IPS DF 4.7 (cell line): ENCODE results near the gene MMP21.

Experiments used
- DNase-seq: peaks from one replicate; pipeline ENCODE4 v3.0.0-alpha.2; 2013; ENCODE audit warnings: low spot score; ENCODE audit errors: extremely low read depth

Gene MMP21

GRCh38 chr10:125792342-125793300 is 17.0 kb upstream of the MMP21 start:
- DNase-seq = no peak

DNA sequence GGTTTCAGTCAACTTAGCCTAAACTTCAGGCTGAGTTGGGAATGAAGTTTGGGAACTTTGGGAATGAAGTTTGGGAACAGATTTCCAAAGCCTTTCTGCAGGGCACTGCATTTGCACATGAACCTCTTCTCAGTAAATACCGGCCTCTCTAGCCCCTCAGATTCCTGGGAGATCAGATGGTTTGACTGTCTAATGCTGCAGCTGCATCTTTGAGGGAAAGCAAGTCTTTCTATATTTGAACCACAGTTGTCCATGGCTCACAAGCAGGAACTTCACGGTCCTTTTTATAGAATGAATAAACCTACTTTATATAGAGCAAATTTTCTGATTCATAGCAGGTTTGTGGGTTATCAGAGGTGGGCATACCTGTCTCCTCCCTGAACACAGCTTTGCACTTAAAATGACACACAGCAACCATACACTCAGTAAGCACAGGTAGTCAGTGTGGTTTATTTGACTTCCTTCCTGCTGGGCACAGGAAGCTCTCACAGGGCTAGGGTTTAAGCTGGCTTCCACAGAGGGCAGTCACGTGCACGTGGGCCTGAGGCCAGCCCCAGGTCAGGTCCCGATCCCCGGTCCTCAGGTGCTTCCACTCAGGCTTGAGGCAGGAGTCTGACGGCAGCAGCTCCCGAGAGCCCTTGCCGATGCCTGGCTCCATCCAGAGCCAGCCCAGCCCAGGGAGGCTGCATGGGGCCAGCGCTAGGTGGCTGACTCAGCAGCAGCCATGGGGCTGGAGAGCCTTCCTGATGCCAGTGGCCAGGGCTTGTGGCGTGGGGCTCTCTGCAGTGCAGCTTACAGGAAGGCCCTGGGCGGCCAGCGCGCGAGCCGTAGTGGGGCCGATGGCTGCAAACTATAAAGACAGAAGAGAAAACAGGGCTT is 12.8 kb upstream of the MMP21 start:
- DNase-seq = no peak

- no peak for DNase-seq
Observed at GRCh38 chr10:125785791-125786190, 10.2 kb upstream of the MMP21 start.

GRCh38 chr10:125783957-125784356 is 8.3 kb upstream of the MMP21 start:
- no peak for DNase-seq

GRCh38 chr10:125783408-125783807 is 7.8 kb upstream of the MMP21 start:
- DNase-seq = no peak

DNA sequence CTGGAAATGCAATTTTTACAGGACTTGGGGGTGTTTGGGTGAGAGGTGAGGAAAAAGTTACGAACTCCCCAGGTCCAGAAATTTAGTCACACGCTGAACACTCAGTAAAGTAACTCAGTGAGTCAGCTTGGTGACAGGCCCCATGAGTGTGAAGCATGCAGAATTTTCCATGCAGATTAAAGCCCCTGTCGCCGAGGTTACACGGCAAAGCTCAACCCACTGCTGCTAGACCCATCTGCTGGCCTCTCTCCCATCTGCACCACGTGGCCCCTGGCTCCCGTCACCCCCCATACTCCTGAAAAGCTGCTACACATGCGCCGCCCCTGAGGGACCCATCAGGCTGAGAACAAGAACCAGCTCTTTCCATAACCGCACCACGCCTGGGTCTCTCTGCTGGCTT is 7.0 kb upstream of the MMP21 start:
- no peak for DNase-seq

GRCh38 chr10:125782054-125782453 is 6.4 kb upstream of the MMP21 start:
- no peak for DNase-seq

- DNase-seq = no peak
Observed at GRCh38 chr10:125781374-125781773, 5.8 kb upstream of the MMP21 start.

- no peak for DNase-seq
Observed at GRCh38 chr10:125779403-125780327, 4.0 kb upstream of the MMP21 start.

GRCh38 chr10:125778556-125778955 is 2.9 kb upstream of the MMP21 start:
- no peak for DNase-seq

DNA sequence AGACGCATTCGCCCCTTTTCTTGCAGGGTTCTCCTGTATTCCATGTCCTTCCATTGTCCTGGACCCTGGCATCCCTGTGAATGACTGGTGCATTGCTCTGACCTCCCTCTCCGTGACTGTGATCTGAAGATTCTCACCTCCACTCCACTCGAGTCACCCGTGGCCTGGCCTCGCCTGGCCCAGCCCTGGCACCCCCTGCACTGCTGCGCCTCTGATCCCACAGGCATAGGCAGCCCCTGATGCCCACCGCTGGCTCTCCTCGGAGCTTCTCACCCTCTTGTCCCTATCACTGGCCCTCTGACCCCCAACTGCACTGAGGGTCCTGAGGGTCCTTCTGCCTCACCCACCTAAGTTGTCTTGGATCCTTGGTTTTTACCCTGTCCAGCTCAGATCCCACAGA is 2.2 kb upstream of the MMP21 start:
- DNase-seq = no peak

DNA sequence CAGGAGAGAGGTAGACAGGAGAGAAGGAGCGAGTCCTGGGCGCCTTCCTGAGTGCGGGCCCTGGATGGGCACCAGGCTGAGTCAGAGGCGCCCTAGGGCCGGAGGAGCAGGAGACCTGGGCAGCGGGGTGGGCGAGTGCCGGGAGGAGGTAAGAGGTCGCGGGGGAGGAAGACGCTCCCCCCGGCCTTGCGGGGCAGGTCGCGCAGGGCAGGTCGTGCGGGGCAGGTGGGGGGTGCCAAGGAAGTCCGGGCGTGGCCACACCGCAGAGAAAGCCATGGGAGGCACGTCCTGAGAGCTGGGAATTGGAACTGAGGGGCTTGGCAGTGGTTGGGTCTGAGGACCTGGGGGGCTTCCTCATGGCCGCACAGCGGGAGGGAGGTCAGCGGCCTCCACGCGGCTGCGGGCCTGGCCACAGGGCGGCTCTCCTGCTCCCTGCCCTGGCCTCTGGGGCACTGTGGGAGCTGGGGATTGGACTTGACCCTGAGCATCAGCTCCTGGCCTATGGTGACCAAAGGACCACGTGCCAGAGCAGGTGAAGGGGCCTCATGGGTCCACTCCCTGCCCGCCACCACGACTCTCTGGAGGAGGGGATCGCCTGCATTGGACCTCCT is 935 bp downstream of the MMP21 start:
- no peak for DNase-seq

GRCh38 chr10:125773687-125774543 is 1.7 kb downstream of the MMP21 start:
- DNase-seq = no peak

- DNase-seq = no peak
Observed at GRCh38 chr10:125772864-125773180, 2.8 kb downstream of the MMP21 start.

GRCh38 chr10:125772112-125772863 is 3.3 kb downstream of the MMP21 start:
- DNase-seq = no peak

- no peak for DNase-seq
Observed at GRCh38 chr10:125770844-125771243, 4.8 kb downstream of the MMP21 start.

- DNase-seq = no peak
Observed at GRCh38 chr10:125769175-125769574, 6.4 kb downstream of the MMP21 start.

- DNase-seq = no peak
Observed at GRCh38 chr10:125768219-125768855, 7.3 kb downstream of the MMP21 start.

GRCh38 chr10:125766511-125766910 is 9.1 kb downstream of the MMP21 start:
- no peak for DNase-seq
